ENCODE results near the gene PMIS2.

Gene PMIS2

GRCh38 chr19:35585848-35586247 lies at the start of gene PMIS2:
Gene PMIS2, plus strand, starts transcription at chr19:35586173. Its CDS starts 87 bp downstream, at chr19:35586260.
- H3K4me3 ChIP-seq (ENCODE audit: low read depth, low read length), result no peak within 1 kb of the TSS
- no peak for DNase-seq (ENCODE audit: low read depth)
- no peak for TF ChIP-seq CTCF (IDR thresholded peaks at IDR 0.05; ENCODE audit: low read depth, low read length, missing control alignments)

GRCh38 chr19:35539314-35539713 lies 46.7 kb upstream of the PMIS2 start:
- no peak for DNase-seq (ENCODE audit: low read depth)
- H3K4me3 ChIP-seq (ENCODE audit: low read depth, low read length), result no peak overlapping the region; the same call in 1 of the 2 replicates
- TF ChIP-seq CTCF (IDR thresholded peaks at IDR 0.05; ENCODE audit: low read depth, low read length, missing control alignments), result no peak

GRCh38 chr19:35539850-35540249 lies 46.1 kb upstream of the PMIS2 start:
- TF ChIP-seq CTCF (IDR thresholded peaks at IDR 0.05; ENCODE audit: low read depth, low read length, missing control alignments), result no peak
- no peak overlapping the region for H3K4me3 ChIP-seq (ENCODE audit: low read depth, low read length)
- no peak for DNase-seq (ENCODE audit: low read depth)

GRCh38 chr19:35540356-35540927 lies 45.5 kb upstream of the PMIS2 start:
- H3K4me3 ChIP-seq (ENCODE audit: low read depth, low read length), result no peak overlapping the region
- DNase-seq (ENCODE audit: low read depth), result no peak
- no peak for TF ChIP-seq CTCF (IDR thresholded peaks at IDR 0.05; ENCODE audit: low read depth, low read length, missing control alignments)

- no peak for TF ChIP-seq CTCF (IDR thresholded peaks at IDR 0.05; ENCODE audit: low read depth, low read length, missing control alignments)
- no peak overlapping the region for H3K4me3 ChIP-seq (ENCODE audit: low read depth, low read length)
- no peak for DNase-seq (ENCODE audit: low read depth)
Observed at GRCh38 chr19:35542209-35542608, 43.8 kb upstream of the PMIS2 start.

- no peak overlapping the region for H3K4me3 ChIP-seq (ENCODE audit: low read depth, low read length)
- no peak for DNase-seq (ENCODE audit: low read depth)
- TF ChIP-seq CTCF (IDR thresholded peaks at IDR 0.05; ENCODE audit: low read depth, low read length, missing control alignments), result no peak
Observed at GRCh38 chr19:35543280-35544109, 42.5 kb upstream of the PMIS2 start.

Data from GM12864 (cell line).